ENCODE data around the gene SPTBN1.

Gene SPTBN1

DNA sequence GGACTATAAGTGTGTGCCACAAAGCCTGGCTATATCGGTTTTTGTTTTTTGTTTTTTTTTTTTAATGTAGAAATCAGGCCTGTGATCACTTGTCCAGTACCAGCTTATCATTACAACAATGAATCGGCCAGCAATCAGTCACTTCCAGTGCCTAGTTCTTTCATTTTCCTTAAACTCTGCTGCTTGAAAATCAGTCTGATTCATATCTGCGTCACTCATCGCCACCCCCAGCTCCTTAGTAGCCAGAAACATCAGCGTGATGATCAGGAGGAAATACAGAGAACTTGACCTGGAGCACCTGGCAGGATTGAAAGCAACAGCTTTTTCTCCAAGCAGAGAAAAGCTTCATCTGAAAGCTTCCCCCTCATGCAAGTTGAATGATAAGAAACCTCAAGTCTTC, 75.4 kb downstream of the SPTBN1 start:
- DNase-seq: no peak

DNA sequence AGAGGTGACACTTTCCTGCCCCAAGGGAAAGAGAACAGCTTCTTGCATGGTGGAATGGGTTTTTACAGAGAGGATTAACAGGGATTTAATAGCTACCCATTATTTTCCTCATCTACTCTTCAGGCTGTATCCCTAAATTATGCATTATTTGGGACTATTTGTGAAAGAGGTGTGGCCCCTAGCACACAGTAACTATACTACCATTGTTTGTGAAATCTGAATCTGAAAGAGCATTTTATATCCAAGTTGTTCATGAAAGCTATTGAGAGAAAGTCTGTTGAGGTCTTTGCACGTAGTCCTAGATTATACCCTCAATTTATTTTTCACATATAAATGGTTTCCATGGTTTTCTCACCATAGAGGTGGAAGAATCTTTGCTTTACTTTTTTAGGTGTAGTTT, 78.1 kb downstream of the SPTBN1 start:
- DNase-seq: no peak

DNA sequence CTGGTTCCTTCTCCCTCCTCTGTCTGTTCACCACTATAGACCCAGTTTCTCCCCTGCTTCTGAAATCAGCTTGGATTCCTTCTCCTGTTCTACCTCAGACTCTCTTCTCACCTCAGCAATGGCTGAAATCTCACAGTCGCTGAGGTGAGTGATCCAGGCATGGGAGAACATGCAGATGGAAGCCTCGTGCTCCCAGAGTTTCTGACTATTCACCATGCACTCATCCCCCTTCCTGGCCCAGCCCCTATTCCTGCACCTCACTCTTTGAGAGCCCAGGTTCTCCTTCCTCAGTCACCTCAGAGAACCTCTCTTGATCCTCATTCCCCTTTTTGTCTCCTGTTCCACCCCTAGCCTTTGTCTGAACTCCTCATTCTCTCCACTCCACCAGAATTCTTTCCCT, 78.5 kb downstream of the SPTBN1 start:
- no peak for DNase-seq

DNA sequence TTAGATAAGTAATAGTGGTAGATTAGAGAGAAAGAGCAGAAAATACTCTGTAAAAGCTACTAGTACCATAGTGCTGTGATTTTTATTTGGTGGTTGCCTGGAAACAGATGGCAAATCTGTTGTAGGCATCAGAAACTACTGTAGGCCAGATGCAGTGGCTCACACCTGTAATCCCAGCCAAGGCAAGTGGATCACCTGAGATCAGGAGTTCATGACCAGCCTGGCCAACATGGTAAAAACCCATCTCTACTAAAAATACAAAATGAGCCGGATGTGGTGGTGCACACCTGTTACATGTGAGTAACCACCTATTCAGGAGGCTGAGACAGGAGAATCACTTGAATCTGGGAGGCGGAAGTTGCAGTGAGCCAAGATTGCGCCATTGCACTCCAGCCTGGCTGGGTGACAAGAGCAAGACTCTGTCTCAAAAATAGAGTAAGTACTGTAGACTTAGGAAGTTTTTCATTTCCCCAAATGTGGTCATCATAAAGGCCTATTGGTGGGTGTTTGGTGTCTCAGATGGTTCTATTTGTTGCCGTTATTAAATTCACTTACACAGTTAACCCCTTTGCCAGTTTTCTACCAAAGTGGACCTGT, 79.6 kb downstream of the SPTBN1 start:
- no peak for DNase-seq

DNA sequence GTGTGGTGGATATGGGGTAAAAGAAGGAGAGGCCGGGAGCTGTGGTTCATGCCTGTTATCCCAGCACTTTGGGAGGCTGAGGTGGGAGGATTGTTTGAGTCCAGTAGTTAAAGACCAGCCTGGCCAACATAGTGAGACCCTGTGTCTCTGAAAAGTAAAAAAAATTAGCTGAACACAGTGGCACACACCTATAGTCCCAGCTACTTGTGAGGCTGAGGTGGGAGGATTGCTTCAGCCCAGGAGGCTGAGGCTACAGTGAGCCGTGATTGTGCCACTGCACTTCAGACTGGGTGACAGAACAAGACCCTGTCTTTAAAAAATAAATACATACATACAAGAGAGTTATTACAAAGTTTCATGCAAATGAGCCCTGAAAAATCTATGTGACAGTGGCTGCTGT, 80.6 kb downstream of the SPTBN1 start:
- no peak for DNase-seq

DNA sequence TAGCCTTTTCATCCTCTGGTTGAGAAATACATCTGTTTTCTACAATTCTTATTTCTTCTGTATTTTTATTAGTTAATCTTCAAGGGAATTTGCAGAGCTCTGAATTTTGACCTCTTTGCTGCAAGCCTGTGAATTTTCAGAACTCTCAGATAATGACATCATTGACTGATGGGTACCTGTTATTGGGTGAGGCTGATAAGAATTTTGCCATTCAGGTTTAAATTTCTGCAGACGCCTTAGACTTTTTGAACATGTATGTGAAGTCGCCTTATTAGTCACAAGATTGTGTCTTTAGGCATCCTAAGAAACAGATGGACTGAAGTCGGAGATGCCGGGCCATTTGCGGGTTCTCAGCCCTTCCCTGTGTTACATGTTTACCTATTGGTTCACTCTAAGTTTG, 82.4 kb downstream of the SPTBN1 start:
- DNase-seq: no peak

DNA sequence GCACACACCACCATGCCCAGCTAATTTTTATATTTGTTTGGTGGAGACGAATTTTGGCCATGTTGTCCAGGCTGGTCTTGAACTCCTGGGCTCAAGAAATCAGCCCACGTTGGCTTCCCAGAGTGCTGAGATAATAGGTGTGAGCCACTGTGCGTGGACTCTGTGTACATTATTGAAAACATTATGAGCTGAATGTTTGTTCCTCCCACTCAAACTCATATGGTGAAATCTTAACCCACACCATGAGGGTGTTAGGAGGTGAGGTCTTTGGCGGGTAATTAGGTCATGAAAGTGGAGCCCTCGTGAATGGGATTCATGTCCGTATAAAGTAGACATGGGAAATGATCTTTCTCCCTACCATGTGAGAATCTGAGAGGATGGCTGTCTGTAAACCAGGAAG, 83.6 kb downstream of the SPTBN1 start:
- DNase-seq: no peak

DNA sequence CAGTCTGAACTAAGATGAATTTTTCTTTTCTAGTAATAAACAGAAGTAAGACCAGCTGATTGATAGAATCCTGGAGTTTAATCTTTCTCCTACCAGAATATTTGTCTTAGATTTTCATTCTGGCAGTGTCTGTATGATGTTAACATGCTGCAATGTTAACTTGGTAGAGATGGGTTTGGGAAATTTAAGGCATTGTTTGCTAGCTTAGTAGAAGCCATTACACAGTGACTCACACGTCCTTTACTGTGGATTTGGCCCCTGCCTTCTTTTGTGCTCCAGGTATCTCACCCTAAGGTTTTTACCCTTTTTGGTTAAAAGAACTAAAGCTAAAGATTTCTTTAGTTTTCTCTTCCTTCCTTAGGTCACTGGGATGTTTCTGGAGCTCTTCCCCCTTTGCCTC, 84.1 kb downstream of the SPTBN1 start:
- no peak for DNase-seq

DNA sequence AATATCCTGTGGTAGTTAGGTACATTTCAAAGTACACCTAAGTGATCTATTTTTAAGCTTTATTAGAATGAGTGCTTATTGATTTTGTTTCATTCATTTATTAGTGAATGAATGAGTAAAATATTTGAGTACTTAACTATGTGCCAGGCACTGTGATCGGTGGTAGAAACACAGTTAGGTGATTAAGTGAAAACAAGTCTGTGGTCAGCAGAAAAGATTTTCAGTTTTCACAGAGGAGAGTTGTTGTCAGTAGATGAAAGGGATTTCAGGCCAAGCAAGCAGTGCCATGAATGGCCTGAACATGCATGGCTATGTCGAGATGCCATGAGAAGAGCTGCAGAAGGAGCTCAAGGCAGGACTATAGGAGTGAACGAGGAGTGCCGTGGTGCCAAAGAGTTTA, 85.9 kb downstream of the SPTBN1 start:
- DNase-seq: no peak

DNA sequence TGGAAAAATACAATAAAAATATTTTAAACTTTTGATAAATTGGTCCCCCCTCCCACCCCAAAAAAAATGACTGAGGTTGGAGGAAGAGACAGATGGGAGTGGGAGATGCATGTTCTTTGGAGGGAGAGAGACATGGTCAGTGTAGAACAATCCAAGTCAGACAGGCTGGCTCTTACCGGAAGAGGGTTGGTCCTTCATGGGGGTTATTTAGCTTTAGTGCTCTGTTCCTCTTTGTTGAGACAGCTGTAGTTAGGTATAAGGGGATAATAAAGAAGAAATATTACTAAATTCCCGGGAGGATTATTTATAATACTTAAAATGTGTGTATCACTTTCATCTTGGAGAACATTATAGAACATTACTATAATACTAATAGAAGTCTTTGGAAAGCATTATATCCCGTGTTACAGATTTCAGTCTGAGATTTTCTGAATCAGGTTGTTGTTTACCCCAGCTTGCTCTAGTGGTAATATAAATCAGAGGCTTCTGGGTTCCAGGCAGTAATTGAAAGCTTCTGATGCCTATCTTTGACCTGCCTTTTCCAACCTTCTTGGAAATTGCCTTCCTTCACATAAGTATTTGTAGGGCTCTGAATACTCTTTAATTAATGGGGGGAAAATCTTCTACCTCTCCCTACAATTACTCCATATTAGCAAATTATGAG, 87.7 kb downstream of the SPTBN1 start:
- DNase-seq: no peak

DNA sequence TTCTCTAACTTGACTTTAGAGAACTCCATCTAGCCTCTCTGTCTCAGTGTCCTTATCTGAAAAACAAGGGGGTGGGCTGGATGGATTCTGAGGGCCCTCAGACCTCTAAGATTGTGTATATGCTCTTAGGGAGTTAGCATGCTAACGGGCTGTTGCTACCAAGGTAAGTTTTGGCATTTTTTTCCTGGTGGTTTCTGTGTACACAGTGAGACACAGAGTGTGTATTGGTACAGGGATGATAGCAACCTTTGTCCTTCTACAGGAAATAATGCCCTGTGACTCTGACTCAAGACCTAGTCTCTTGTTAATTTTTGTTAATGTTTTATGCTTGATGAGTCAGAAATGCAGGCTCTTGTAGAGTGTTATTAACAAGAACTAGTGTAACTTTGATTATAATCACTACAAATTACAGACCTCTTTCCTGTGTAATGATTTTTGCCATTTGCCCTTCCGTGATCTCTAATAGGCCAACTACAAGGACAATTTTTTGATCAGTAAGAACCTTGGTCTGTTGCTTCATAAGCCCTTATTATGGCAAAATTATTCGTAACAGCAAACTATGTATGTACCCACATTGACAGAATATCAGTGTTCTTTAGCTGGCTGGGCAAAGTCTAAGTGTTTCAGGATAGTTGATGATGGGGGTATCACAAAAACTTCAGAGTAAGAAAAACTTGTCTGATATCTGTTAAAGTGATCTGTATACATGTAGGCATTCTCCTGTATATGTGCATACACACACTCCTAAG, 89.7 kb downstream of the SPTBN1 start:
- DNase-seq: no peak

DNA sequence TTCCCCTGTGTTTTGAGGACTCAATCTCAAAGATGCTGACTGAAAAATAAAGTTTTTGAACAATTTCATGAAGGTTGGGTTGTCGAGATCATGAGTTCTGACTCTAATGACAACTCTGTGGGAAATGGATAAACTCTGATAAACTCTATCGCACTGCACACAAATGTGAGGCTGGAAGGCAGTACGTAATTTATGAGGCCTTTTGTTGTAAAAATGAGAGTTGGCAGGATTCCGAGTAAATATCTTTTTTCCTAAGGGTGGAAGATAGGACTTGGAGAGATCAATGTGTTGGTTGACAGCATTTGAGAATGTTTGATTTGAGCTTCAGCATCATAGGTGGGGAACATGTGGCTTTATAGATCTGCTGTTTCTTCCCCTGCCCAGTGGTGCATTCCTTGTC, 90.4 kb downstream of the SPTBN1 start:
- DNase-seq: no peak

DNA sequence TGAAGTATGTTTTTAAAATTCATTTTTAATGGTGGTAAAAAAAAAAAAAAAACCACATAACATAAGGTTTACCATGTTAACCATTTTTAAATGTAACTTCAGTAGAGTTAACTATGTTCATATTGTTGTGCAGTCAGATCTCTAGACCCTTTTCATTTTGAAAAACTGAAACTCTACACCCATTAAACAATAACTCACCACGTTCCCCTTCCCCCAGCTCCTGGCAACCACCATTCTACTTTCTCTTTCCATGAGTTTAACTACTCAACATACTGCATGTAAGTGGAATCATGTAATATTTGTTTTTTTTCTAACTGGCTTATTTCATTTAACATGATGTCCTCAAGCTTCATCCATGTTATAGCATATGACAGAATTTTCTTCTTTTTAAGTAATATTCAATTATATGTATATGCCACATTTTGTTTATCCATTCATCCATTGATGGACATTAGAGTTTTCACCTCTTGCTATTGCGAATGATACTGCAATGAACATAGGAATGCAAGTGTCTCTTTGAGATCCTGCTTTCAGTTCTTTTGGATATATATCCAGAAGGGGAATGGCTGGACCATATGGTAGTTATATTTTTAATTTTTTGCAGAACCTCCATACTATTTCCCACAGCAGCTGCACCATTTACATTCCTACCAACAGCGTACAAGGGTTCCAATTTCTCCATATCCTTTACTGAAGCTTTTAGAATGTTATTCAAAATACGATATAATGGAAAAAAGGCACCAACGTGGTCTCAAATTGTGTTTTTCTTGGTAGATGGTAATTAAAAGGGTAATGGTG, 91.0 kb downstream of the SPTBN1 start:
- DNase-seq: no peak

DNA sequence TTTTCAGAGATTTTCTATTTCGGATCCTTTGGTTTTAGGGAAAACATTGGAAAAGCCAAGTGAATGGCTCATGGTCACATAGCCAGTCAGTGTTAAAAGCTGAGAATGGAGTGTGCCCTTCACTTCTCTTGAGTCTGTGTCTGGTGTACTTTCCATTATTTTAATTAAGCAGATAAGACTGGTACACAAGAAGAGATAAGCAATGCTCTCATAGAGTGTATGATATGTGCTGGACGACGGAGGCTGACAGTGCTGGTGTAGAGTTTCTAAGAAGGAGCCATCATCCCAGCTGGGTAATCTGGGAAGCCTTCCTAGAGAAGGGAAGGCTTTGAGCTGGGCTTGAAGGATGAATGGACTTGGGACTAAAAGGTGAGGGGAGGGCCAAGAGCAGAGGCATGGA, 93.3 kb downstream of the SPTBN1 start:
- DNase-seq: no peak

DNA sequence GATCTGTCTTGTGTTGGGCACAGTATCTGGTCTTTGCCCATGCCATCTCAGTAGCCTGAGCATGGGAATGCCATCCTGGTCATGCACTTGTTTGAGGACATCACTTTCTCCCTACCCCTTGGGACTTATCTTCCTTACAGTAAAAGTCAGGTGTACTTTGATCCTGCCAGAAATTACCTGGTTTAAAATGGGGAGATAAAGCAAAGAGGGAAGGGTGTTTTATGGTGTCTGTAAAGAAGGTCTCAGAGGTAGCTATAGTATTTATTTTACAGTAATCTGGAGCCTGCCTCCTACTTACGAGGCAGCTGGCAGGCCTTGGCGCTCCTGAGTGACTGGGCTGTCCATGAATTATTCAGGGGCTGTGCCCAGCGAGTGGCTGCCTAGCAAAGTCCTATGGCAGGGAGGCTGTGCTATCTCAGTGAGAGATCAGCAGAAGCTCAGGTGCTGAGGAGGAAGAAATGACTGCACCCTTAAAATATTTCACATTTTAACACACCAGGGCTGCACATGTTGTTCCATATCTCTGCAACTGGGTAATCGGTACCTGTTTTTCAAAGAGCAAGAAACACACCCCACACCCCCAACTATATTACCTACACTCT, 93.9 kb downstream of the SPTBN1 start:
- DNase-seq: no peak

DNA sequence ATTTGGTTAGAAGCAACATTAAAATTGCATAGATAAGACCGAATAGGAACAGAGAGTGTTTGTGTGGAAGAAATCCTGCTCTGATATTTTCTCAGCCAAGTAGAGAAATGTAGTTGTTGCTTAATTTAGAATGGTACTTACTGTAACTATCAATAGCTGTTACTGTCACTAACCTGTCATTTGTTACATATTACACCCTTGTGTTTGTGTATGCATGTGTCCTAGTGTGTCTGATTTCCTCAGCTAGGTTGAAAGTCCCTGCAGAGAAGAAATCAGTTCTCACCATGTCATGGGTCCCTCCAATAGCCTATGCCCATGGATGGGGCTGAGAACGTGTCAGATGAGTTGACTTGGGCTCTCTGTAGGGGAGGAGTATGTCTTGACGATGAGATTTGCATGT, 94.4 kb downstream of the SPTBN1 start:
- DNase-seq: no peak

DNA sequence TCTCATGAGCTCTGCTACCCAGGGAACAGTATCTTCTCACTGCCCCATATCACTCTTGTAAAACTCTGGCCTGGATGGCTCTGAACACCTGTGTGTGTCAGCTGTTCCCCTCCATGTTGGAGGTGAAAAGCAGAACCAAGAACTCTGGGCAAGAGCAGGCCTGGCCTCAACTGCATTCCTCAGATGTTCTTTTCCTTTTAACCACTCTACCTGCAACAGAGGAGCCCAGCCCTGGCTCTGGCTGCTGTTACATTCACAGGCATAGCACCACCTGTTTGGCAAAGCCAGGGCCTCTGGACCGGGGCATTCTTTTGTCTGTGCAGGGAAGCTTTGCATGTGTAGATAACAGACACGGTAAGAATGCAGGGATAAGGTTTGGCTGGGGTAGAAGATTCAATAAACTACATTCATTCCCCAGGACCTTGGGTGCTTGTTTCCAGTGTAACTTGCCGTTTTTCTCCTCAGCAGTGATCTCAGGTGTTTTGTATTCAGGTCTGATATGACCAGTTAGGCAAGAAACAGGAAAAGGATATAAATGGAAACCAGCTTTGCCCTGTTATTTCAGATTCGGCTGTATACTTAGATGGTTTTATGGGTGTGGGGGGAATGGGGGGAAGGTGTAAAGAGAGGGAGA, 95.1 kb downstream of the SPTBN1 start:
- DNase-seq: no peak

DNA sequence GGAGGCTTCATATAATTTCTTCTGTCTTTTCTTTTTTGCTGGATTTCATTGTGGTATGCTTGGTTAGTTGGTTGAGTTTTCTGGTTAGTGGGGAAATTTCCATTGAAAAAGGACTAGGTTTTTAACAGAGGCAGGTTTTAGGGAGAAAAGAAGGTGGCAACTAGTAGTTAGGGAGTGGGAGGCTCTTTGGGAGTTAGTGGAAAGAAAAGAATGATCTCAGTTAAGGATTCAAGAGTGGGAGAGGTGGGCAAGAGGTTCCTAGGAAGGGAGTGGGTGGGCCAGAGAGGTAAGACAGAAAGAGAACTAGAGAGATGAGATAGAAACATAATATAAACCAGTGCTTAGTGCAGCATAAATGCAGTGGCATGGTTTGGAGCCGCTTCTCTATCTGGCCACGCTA, 96.9 kb downstream of the SPTBN1 start:
- no peak for DNase-seq

DNA sequence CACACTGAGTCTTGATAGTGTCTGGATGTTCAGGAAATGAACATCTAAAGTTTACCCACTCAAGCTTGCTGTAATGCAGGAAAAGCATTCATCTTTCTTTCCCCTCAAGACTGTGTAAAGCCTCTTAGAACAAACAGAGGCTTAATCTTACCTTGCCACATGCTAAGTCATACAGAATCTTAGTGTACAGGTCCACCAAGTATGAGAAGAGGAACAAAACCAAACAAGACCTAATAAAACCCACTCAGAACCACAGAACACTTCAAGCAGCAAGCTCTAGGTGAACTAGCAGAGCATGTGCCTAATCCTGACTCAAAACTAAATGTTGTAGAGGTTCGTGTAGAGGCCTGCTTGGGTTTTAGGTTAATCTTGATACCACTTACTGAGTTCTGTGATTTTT, 97.6 kb downstream of the SPTBN1 start:
- no peak for DNase-seq

DNA sequence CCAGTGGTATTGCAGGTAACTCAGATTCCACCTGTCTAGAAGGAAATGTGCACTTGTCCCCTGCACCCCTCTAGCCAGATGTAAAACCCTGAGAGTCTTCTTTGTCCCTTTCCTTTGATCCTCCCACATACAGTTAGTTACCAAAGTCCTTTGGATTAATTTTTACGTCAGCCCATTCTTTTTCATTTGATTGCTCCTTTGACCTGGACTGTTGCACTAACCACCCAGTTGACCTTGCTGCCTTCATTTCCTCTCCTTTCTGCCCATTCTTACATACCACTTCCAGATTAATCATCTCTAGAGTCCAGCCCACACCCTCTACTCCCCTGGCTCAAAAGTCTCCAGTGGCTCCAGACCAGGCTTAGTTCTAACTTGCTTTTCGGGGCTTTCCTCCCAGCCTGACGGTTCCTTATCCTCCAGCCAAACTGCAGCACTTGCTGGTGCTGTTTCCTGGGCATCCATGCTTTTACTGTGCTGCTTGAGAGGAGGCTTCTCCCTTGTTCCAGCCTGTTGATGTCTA, 99.3 kb downstream of the SPTBN1 start:
- DNase-seq: no peak

DNA sequence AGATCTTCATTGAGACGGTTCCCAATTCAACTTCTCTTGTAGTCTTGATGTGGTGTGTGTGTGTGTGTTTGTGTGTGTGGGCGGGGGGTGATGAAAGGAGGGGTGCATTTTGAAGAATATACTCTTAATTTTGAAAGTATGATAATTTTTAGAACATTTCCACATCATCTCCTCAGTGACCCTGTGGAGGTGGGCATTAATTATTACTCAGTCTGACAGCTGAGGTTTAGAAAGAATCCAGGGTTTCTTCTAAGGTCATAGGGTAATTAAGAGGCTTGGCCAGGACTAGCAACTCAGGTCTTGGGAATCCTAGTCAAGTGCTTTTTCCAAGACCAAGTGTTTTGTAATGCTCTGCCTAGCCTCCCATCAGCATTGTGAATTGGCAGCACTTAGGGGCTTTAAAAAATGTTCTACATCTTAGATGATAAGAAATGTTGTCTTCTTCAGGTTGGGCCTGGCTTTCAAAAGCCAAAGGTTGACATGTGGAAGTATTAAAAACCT, 100.5 kb downstream of the SPTBN1 start:
- no peak for DNase-seq

DNA sequence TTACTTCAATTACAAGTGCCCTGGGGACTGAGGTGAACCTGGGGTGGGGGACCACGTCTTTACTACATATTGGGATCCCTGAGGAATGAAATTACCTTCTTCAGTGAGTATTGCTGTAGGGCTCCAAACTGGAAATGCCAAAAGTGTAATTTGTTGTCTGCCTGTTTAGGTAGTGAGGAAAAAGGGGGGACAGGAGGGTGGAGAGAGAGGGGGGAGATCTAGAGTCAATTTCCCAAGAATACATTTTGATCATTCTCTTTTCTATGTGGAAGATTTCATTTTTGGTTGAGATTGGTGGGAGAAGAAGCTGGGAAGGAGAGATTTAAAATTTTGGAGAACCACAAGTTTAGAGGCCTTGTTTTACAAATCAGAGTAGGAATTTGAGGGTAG, 101.1 kb downstream of the SPTBN1 start:
- no peak for DNase-seq
